LNCaP clone FGC (cell line): ENCODE results near the gene WSB2.

Source experiments
- DNase-seq: peaks from one replicate; pipeline ENCODE4 v3.0.0-alpha.2; 2011; ENCODE audit warnings: low read depth
- H3K4me3 ChIP-seq: 2 replicates; pipeline ENCODE4 v1.5.1; 2011; ENCODE audit warnings: mild to moderate bottlenecking, low read depth, low read length, control low read depth
- TF ChIP-seq, protein P1 (sequence below): IDR thresholded peaks from 2 replicates; pipeline ENCODE4 v1.5.1; 2012; ENCODE audit warnings: mild to moderate bottlenecking; ENCODE audit not compliant: control insufficient read depth, insufficient read depth; ENCODE audit errors: extremely low read depth

WSB2 gene

DNA sequence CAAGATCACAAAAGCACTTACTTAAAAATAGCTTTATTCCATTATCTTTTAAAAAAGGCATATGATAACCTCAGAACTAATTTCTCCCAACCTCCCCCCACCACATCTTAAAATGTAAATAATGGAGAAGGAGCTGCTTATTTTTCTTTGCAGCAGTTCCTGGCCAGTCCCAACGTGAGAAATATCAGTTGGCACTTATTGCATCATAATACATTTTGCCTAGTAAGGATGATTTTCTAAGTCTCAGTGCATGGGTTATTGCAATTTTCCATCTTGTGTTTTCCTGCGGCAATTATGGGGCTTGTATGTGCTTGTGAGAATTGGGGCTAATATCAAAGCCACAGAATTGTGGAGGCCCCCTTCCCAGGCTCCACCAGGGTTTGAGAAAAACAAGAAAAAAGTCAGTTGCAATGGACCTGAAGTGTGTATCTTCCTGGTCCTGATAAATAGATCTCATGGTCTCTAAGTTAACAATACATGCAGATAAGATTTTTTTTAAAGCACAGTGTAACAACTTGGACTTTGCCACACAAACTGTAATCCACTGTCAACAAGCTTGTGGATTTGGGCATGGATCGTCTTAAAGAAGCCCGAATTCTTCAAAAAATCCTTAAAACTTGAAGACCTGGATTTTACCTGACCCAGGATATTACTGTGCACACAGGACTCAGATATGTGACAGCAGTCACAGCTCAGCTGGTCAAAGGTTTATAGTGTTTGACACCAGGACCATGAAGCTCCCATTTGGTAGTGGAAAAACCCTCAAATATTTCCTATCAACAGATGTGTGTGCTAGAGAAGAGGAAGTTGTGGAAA, 2.8 kb upstream of the WSB2 start:
- DNase-seq = no peak
- no peak overlapping the region for H3K4me3 ChIP-seq
- TF ChIP-seq, protein P1, sequence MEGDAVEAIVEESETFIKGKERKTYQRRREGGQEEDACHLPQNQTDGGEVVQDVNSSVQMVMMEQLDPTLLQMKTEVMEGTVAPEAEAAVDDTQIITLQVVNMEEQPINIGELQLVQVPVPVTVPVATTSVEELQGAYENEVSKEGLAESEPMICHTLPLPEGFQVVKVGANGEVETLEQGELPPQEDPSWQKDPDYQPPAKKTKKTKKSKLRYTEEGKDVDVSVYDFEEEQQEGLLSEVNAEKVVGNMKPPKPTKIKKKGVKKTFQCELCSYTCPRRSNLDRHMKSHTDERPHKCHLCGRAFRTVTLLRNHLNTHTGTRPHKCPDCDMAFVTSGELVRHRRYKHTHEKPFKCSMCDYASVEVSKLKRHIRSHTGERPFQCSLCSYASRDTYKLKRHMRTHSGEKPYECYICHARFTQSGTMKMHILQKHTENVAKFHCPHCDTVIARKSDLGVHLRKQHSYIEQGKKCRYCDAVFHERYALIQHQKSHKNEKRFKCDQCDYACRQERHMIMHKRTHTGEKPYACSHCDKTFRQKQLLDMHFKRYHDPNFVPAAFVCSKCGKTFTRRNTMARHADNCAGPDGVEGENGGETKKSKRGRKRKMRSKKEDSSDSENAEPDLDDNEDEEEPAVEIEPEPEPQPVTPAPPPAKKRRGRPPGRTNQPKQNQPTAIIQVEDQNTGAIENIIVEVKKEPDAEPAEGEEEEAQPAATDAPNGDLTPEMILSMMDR = no peak

DNA sequence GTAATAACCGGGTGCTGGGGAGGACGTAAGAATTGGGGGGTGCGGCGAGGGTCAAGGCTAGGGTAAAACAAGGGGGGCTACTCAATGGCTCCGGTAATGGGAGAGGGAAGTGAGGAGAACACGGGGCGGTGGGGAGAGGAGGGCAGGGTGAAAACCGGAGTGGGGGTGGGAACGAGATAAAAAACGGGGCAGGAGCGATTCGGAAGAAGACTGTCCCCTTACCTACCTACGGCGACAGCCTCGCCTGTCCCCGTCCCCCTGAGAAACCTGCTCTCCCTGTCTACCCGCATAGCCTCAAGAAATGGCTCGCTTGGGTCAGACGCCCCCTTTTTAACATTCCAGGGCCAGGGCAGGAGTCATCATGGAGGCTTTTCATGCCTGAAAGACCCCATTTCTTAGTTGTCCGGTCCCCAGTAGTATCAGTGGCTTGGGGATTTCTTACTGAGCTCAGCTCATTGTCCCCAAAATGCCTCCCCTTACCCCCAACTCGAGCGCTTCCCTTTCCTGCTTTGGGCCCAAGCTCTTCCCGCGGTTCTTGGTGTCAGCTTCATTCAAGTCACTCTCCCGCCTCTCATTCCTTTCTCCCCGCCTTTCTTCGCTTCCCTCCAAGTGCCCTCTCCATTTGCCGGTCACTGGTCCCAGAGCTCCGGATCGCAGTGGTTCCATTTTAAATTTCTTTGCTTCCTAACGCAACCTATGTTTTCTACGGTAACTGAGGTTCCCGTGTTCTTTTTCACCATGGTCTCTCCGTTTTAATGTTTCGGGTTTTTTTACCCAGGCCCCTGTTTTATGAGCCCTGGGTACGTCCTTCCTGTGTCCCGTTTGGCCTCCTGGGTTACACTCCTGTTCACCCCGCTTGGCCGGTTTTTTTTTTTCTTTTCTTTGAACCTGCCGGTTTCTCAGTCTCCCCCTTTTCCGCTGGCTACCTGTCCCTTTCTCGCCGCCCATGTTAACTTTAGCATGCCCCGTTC, 1.2 kb upstream of the WSB2 start:
- no peak for DNase-seq
- H3K4me3 ChIP-seq = peak overlapping the region; percentile 76
- TF ChIP-seq, protein P1 = no peak

DNA sequence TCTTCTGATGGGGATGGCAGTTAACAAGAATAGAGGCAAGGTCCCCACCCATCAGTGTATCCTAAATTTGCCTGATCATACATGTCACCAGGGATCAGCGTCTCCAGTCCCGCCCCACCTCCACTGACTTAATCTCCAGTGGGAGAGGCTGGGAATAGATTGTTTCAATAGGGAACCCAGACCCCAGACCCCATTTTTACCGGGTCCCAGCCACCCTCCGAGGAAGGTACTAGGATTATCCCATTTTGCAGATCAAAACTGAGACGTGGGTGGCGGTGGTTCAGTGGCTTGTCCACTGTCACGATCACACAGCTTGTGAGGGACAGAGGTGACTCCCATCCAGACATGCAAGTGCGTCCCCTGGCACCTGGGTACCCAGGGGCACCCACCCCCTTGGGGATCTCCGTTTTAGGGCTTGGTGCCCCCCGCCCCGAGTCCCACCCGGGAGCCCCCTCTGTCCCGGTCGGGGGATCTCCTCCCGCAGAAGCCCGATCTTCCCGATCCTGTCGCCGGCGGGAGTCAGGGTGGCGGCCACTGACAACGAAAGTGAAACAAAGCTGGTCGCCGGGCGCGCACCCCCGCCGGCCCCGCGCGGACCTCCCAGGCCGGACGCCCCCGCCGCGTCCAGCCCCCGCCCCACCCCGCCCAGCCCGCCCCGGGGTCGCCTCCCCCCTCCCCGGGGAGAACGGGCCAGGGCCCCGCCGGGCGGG, 523 bp downstream of the WSB2 start:
- TF ChIP-seq, protein P1 = no peak
- H3K4me3 ChIP-seq = peak overlapping the region; percentile 76
- no peak for DNase-seq

DNA sequence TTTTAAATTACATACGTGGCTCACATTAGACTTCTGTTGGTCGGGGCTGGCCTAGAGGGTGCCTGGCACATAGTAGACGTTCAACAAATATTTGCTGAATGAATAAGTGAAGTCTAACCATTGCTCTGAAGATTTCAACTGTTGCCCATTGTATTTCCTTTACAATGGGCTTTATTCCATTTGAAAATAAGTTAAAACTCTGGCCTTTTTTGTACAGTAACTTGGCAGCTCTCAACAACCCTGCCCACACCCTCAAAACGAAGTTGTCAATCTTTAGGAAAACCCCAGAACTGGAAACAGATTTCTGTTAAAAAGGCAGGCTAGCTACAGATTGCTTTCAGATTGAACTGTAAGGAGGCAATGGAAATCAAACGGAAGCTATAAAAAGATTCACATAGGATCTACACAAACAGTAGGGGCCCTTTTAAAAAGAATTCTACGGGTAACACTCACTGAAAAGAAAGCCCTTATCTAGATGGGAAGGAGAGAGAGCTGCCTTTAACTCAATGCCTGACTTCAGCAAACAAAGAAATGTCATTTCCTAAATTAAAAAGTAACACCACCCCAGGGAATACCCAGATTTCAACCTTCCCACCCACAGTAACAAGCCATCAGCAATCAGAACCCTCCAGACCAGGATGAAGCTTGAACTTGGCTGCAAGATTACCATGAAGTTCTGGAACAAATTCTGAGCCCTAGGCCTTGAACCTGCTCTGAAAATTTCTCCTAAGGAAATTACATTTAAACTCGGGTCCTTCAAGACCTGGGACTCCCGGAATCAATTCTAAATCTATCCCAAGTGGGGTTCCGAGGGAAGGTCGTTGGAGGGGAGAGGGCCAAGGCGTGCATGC, 1.4 kb downstream of the WSB2 start:
- TF ChIP-seq, protein P1 = no peak
- no peak for DNase-seq

DNA sequence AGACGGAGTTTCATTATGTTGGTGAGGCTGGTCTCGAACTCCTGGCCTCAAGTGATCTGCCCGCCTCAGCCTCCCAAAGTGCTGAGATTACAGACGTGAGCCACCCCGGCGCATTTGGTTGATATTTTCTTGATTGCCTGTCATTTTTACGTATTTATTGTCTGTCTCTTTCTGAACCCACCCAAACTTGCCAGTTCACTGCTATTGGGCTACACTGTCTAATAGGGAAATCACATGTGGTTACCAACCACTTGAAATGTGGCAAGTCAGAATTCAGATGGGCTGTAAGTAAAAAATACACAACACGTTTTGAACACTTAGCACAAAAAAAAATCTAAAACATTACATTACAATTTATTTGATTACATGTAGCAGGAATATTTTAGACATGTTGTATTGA, 2.1 kb downstream of the WSB2 start:
- H3K4me3 ChIP-seq = no peak overlapping the region
- no peak for DNase-seq
- TF ChIP-seq, protein P1 = no peak

More for the DNA sequence above, 1.4 kb downstream of the WSB2 start:
- peak overlapping the region; percentile 76 for H3K4me3 ChIP-seq

DNA sequence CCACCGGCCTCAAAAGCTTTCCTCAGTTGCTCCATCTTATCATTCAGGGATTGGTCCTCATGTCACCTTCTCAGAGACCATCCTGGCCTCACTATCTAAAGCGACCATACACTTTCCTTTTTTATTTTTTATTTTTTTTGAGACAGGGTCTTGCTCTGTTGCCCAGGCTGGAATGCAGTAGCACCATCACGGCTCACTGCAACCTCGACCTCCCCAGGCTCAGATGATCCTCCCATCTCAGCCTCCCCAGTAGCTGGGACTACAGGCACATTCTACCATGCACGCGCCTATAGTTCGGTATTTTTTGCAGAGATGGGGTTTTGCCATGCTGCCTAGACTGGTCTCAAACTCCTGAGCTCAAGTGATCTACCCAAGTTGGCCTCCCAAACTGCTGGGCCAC, 2.8 kb downstream of the WSB2 start:
- no peak overlapping the region for H3K4me3 ChIP-seq
- TF ChIP-seq, protein P1 = no peak
- no peak for DNase-seq
